A673 (cell line): ENCODE measurements around the gene PPP6R2. TPM values are rescaled to one million over a fixed set of nuclear protein-coding genes. Genes with fewer than 3 reads are reported as not detected.
"Not testable (repeated sequence)": the region's sequence is repeated elsewhere in the genome, so short reads cannot be mapped to it uniquely, and the experiment has no call there.

Experiments
- BruUV-seq: library from RNA; stranded (reverse); fragments of 400-500 nt; replicated peaks from 2 replicates; lab custom pipeline; 2021; lab: Mats Ljungman, UMichigan
- CTCF ChIA-PET: fragments of 300-600 bp; sonication (Branson Sonifier 250); formaldehyde crosslinking; loops from one replicate; lab custom pipeline; 2022; ENCODE audit warnings: antibody characterized with exemption; lab: Charles Lee
- POLR2A ChIA-PET: fragments of 300-600 bp; sonication (Branson Sonifier 250); formaldehyde crosslinking; loops from one replicate; lab custom pipeline; 2022; ENCODE audit warnings: antibody characterized with exemption; ENCODE audit not compliant: low non-redundant PET; lab: Charles Lee
- DNase-seq: peaks from one replicate; pipeline ENCODE4 v3.0.0-alpha.2; 2015; ENCODE audit warnings: low spot score
- H3K27ac ChIP-seq: fragments of 200-600 bp; sonication (generic); 2 replicates; pipeline ENCODE4 v1.5.1; 2016; ENCODE audit warnings: mixed run types, low read depth, mild to moderate bottlenecking, mixed read lengths, antibody characterized with exemption, low read length; ENCODE audit not compliant: poor library complexity, severe bottlenecking
- H3K27me3 ChIP-seq: fragments of 200-600 bp; sonication (generic); replicated peaks from 2 replicates; pipeline ENCODE4 v1.6.1; 2017; ENCODE audit warnings: mixed run types, low read depth, mild to moderate bottlenecking, mixed read lengths, antibody characterized with exemption, low read length; ENCODE audit not compliant: insufficient read depth, poor library complexity
- H3K36me3 ChIP-seq: fragments of 200-600 bp; sonication (generic); 2 replicates; pipeline ENCODE4 v1.6.1; 2016; ENCODE audit warnings: mixed run types, mild to moderate bottlenecking, mixed read lengths, antibody characterized with exemption, low read length; ENCODE audit not compliant: insufficient read depth, poor library complexity, severe bottlenecking
- H3K4me1 ChIP-seq: fragments of 200-600 bp; sonication (generic); 2 replicates; pipeline ENCODE4 v1.6.1; 2017; ENCODE audit warnings: mixed run types, mild to moderate bottlenecking, mixed read lengths, antibody characterized with exemption, low read length; ENCODE audit not compliant: insufficient read depth, poor library complexity, severe bottlenecking
- H3K4me3 ChIP-seq: fragments of 200-600 bp; sonication (generic); 2 replicates; pipeline ENCODE4 v1.5.1; 2016; ENCODE audit warnings: low read depth, mixed run types, mild to moderate bottlenecking, mixed read lengths, low read length; ENCODE audit not compliant: poor library complexity, severe bottlenecking
- H3K9me3 ChIP-seq: fragments of 200-600 bp; sonication (generic); 2 replicates; pipeline ENCODE4 v1.6.1; 2016; ENCODE audit warnings: mixed run types, low read depth, mild to moderate bottlenecking, mixed read lengths, antibody characterized with exemption, low read length; ENCODE audit not compliant: poor library complexity, severe bottlenecking
- EZH2 ChIP-seq: fragments of 200-600 bp; sonication (generic); IDR thresholded peaks from 2 replicates; pipeline ENCODE4 v1.6.1; 2017; ENCODE audit warnings: borderline replicate concordance, low read depth, mild to moderate bottlenecking, mixed read lengths, antibody characterized with exemption, low read length; ENCODE audit not compliant: poor library complexity, severe bottlenecking
- intact Hi-C: fragments of 100-400 bp; cut with micrococcal nuclease; formaldehyde crosslinking; loops from one replicate; pipeline ENCODE4 v1.10.0; 2022; ENCODE audit not compliant: unreplicated experiment
- total RNA-seq: library from RNA; stranded (reverse); gene quantifications from 2 replicates; pipeline ENCODE4 v1.2.3, GENCODE V29; 2021
- TF ChIP-seq, protein P1 (sequence below): fragments of 300-800, 200-600 bp; sonication (generic); conservative IDR thresholded peaks from 2 replicates; pipeline ENCODE4 v1.5.1; 2017; ENCODE audit warnings: low read depth, mild to moderate bottlenecking, antibody characterized with exemption, low read length, moderate library complexity, mixed read lengths

Gene PPP6R2
- total RNA-seq, 1 experiment from 2014 or later, result 64.6 TPM

DNA sequence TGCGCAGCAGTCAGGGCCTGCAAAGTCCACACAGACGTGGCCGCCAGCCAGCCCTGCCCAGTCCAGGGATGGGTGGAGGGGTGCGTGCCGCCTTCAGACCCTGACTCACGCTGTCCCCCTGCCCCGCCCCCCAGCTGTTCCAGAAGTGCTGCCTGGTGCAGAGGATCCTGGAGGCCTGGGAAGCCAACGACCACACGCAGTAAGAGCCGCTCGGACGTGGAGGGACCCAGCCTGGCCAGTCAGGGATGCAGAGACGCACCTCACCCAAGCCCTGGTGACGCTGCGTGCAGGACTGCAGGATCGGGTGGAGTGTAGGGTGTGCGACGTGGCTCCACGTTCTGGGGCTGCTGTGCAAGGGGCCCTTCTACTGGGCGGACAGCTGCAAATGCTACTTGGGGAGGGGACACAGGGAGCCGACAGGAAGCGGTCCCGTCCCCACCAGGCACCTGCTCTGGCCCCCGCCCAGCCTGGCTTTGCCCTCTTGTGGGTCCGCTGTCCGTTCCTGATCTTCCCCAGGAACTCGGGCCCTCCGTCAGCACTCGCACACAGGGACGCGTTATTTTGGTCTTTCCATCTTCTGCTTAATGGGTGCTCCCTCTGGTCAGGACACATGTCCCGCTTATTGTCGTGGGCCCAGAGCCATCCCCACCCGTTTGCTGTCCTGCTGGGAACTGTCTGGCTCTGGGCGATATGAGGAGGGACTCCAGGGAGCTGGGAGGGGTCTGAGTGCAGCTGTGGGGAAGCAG is 89.2 kb downstream of the PPP6R2 start:
- BruUV-seq, result no TSS peak
- POLR2A ChIA-PET, result no interaction called here
- DNase-seq, result no peak
- Histone ChIP-seq H3K27me3 (no peaks in the 10 kb centered on the region), H3K36me3 (peaks cover 59% of the 10 kb centered on the region), H3K27ac (no peak overlapping the region), H3K4me1 (no peaks in the 10 kb centered on the region), H3K4me3 (no peak overlapping the region), H3K9me3 (no peaks in the 10 kb centered on the region)
- intact Hi-C loops, result no loop called here
- CTCF ChIA-PET, result no interaction called here
- no peak for TF ChIP-seq EZH2

- H3K9me3 ChIP-seq, H3K4me1 ChIP-seq, H3K27ac ChIP-seq, intact Hi-C loops, BruUV-seq, H3K4me3 ChIP-seq, H3K27me3 ChIP-seq, POLR2A ChIA-PET, CTCF ChIA-PET, DNase-seq: not testable (repeated sequence)
- peaks cover 59% of the 10 kb centered on the region for H3K36me3 ChIP-seq
Observed at GRCh38 chr22:50432877-50433510, 89.9 kb downstream of the PPP6R2 start.

- no TSS peak for BruUV-seq
- H3K27me3 ChIP-seq, result no peaks in the 10 kb centered on the region
- H3K4me1 ChIP-seq, result no peaks in the 10 kb centered on the region
- ChIA-PET CTCF (no interaction called here), POLR2A (no interaction called here)
- H3K4me3 ChIP-seq, result no peak overlapping the region
- DNase-seq, result no peak
- no peak overlapping the region for H3K27ac ChIP-seq
- H3K36me3 ChIP-seq, result peaks cover 60% of the 10 kb centered on the region
- intact Hi-C loops, result no loop called here
- TF ChIP-seq EZH2, result no peak
- TF ChIP-seq, protein P1, sequence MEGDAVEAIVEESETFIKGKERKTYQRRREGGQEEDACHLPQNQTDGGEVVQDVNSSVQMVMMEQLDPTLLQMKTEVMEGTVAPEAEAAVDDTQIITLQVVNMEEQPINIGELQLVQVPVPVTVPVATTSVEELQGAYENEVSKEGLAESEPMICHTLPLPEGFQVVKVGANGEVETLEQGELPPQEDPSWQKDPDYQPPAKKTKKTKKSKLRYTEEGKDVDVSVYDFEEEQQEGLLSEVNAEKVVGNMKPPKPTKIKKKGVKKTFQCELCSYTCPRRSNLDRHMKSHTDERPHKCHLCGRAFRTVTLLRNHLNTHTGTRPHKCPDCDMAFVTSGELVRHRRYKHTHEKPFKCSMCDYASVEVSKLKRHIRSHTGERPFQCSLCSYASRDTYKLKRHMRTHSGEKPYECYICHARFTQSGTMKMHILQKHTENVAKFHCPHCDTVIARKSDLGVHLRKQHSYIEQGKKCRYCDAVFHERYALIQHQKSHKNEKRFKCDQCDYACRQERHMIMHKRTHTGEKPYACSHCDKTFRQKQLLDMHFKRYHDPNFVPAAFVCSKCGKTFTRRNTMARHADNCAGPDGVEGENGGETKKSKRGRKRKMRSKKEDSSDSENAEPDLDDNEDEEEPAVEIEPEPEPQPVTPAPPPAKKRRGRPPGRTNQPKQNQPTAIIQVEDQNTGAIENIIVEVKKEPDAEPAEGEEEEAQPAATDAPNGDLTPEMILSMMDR, result no peak
- H3K9me3 ChIP-seq, result no peaks in the 10 kb centered on the region
Observed at GRCh38 chr22:50434849-50435248, 91.7 kb downstream of the PPP6R2 start.

- DNase-seq, result no peak
- no TSS peak for BruUV-seq
- no peak overlapping the region for H3K4me3 ChIP-seq
- no peak for TF ChIP-seq EZH2
- TF ChIP-seq, protein P1, result no peak
- no peak overlapping the region for H3K27ac ChIP-seq
- H3K4me1 ChIP-seq, result no peaks in the 10 kb centered on the region
- H3K27me3 ChIP-seq, result no peaks in the 10 kb centered on the region
- no peaks in the 10 kb centered on the region for H3K9me3 ChIP-seq
- ChIA-PET POLR2A (no interaction called here), CTCF (no interaction called here)
- intact Hi-C loops, result no loop called here
- H3K36me3 ChIP-seq, result peaks cover 61% of the 10 kb centered on the region
Observed at GRCh38 chr22:50435291-50436014, 92.3 kb downstream of the PPP6R2 start.
